ENCODE results near the gene LGALS3BP.
A peak's percentile ranks its signal among the peaks of the same experiment; 100 is the strongest.

LGALS3BP gene

GRCh38 chr17:78940708-78941107 lies 39.0 kb downstream of the LGALS3BP start:
- no peak overlapping the region for H3K4me3 ChIP-seq (ENCODE audit: low read depth, low read length)

GRCh38 chr17:78940258-78940657 lies 39.5 kb downstream of the LGALS3BP start:
- H3K4me3 ChIP-seq (ENCODE audit: low read depth, low read length) = no peak overlapping the region

- H3K4me3 ChIP-seq (ENCODE audit: low read depth, low read length) = no peak overlapping the region
These were observed 40.1 kb downstream of the LGALS3BP start for GRCh38 chr17:78939615-78940014.

GRCh38 chr17:78937561-78937960 lies 42.2 kb downstream of the LGALS3BP start:
- H3K4me3 ChIP-seq (ENCODE audit: low read depth, low read length) = no peak overlapping the region

GRCh38 chr17:78935419-78936323 lies 44.1 kb downstream of the LGALS3BP start:
- H3K4me3 ChIP-seq (ENCODE audit: low read depth, low read length) = no peak overlapping the region

- H3K4me3 ChIP-seq (ENCODE audit: low read depth, low read length) = no peak overlapping the region
These were observed 44.9 kb downstream of the LGALS3BP start for GRCh38 chr17:78934681-78935418.

- H3K4me3 ChIP-seq (ENCODE audit: low read depth, low read length) = no peak overlapping the region
These were observed 45.7 kb downstream of the LGALS3BP start for GRCh38 chr17:78933959-78934568.

- H3K4me3 ChIP-seq (ENCODE audit: low read depth, low read length) = no peak overlapping the region
These were observed 46.4 kb downstream of the LGALS3BP start for GRCh38 chr17:78933025-78933958.

- no peak overlapping the region for H3K4me3 ChIP-seq (ENCODE audit: low read depth, low read length)
These were observed 49.6 kb downstream of the LGALS3BP start for GRCh38 chr17:78929908-78930775.

GRCh38 chr17:78925662-78926555 lies 53.8 kb downstream of the LGALS3BP start:
- H3K4me3 ChIP-seq (ENCODE audit: low read depth, low read length) = peak overlapping the region; percentile 31

- peak within 1 kb of the TSS; percentile 56 for H3K4me3 ChIP-seq (ENCODE audit: low read depth, low read length)
These were observed 54.5 kb downstream of the LGALS3BP start, which contains the start of gene TIMP2 for GRCh38 chr17:78925234-78925633. TIMP2 (minus strand) TSS chr17:78925387; CDS start chr17:78925088, 299 bp downstream.

- peak overlapping the region; percentile 56 for H3K4me3 ChIP-seq (ENCODE audit: low read depth, low read length)
These were observed 55.1 kb downstream of the LGALS3BP start for GRCh38 chr17:78924481-78925151.

- peak overlapping the region; percentile 56 for H3K4me3 ChIP-seq (ENCODE audit: low read depth, low read length)
These were observed 55.9 kb downstream of the LGALS3BP start for GRCh38 chr17:78923660-78924453.

- no peak overlapping the region for H3K4me3 ChIP-seq (ENCODE audit: low read depth, low read length)
These were observed 56.8 kb downstream of the LGALS3BP start for GRCh38 chr17:78922816-78923498.

- H3K4me3 ChIP-seq (ENCODE audit: low read depth, low read length) = no peak overlapping the region
These were observed 58.2 kb downstream of the LGALS3BP start for GRCh38 chr17:78921437-78921971.

Data from iPS-11a (cell line).